Stimulated activated CD4-positive, alpha-beta T cell treated with anti-CD3 and anti-CD28 coated beads, Interleukin-15, amount 100 ng/mL, for 48 hours (primary cell): ENCODE data around the gene STAT1.
"Not testable (repeated sequence)": the region's sequence is repeated elsewhere in the genome, so short reads cannot be mapped to it uniquely, and the experiment has no call there.

ENCODE experiments used
- DNase-seq, 2 donors: peaks; one replicate each; pipeline ENCODE4 v3.0.0-alpha.2; 2020; ENCODE audit warnings: low read depth in 2 of 2

The STAT1 gene

GRCh38 chr2:190981733-190982132 is 32.2 kb downstream of the STAT1 start:
- DNase-seq = no peak

- no peak for DNase-seq
These were observed 32.6 kb downstream of the STAT1 start for GRCh38 chr2:190981333-190981732.

GRCh38 chr2:190980630-190981209 is 33.3 kb downstream of the STAT1 start:
- DNase-seq = no peak

GRCh38 chr2:190979906-190980629 is 33.9 kb downstream of the STAT1 start:
- DNase-seq = no peak

GRCh38 chr2:190978389-190979053 is 35.5 kb downstream of the STAT1 start:
- DNase-seq = no peak

- DNase-seq = no peak
These were observed 36.5 kb downstream of the STAT1 start for GRCh38 chr2:190977505-190977904.

GRCh38 chr2:190976521-190976920 is 37.5 kb downstream of the STAT1 start:
- no peak for DNase-seq

GRCh38 chr2:190974629-190975361 is 39.2 kb downstream of the STAT1 start:
- DNase-seq = no peak

GRCh38 chr2:190973726-190974628 is 40.0 kb downstream of the STAT1 start:
- DNase-seq = no peak

- no peak for DNase-seq
These were observed 40.7 kb downstream of the STAT1 start for GRCh38 chr2:190973262-190973661.

GRCh38 chr2:190972846-190973245 is 41.1 kb downstream of the STAT1 start:
- DNase-seq = no peak

GRCh38 chr2:190972213-190972612 is 41.8 kb downstream of the STAT1 start:
- no peak for DNase-seq

- DNase-seq = no peak
These were observed 43.0 kb downstream of the STAT1 start for GRCh38 chr2:190970873-190971506.

- DNase-seq = no peak
These were observed 43.8 kb downstream of the STAT1 start for GRCh38 chr2:190970160-190970559.

GRCh38 chr2:190968522-190968921 is 45.4 kb downstream of the STAT1 start:
- no peak for DNase-seq

- no peak for DNase-seq
These were observed 48.3 kb downstream of the STAT1 start for GRCh38 chr2:190965580-190966222.

- no peak for DNase-seq
These were observed 49.7 kb downstream of the STAT1 start for GRCh38 chr2:190964170-190964795.

- no peak for DNase-seq
These were observed 50.9 kb downstream of the STAT1 start for GRCh38 chr2:190963088-190963487.

GRCh38 chr2:190961918-190962487 is 52.0 kb downstream of the STAT1 start:
- DNase-seq = no peak

- DNase-seq = not testable (repeated sequence)
These were observed 52.9 kb downstream of the STAT1 start for GRCh38 chr2:190961117-190961516.
